GM23338 (cell line): ENCODE results near the gene PCDHGB5. TPM values are rescaled to one million over a fixed set of nuclear protein-coding genes. Genes with fewer than 3 reads are reported as not detected.
"Not testable (repeated sequence)": the region's sequence is repeated elsewhere in the genome, so short reads cannot be mapped to it uniquely, and the experiment has no call there.

Experiments
- ATAC-seq: fragments of 200-7000 bp; cut with Tn5 transposase; 3 replicates; pipeline ENCODE4 v1.9.1; 2020
- DNase-seq: peaks from one replicate; pipeline ENCODE4 v3.0.0-alpha.2; 2015; ENCODE audit warnings: low spot score
- H2AFZ ChIP-seq: fragments of 200-600 bp; sonication (generic); 2 replicates; pipeline ENCODE4 v1.8.0; 2016; ENCODE audit warnings: antibody characterized with exemption, mild to moderate bottlenecking, moderate library complexity
- H3F3A ChIP-seq: fragments of 200-600 bp; sonication (generic); replicated peaks from 2 replicates; pipeline ENCODE4 v1.8.0; 2017; ENCODE audit warnings: antibody characterized with exemption, mixed run types, low read depth
- H3K27ac ChIP-seq: fragments of 200-600 bp; sonication (generic); 2 replicates; pipeline ENCODE4 v1.6.1; 2016; ENCODE audit warnings: low read depth
- H3K27me3 ChIP-seq: fragments of 200-600 bp; sonication (generic); 2 replicates; pipeline ENCODE4 v1.8.0; 2016; ENCODE audit warnings: mild to moderate bottlenecking, mixed run types, moderate library complexity; ENCODE audit not compliant: insufficient read depth
- H3K36me3 ChIP-seq: fragments of 200-600 bp; sonication (generic); 2 replicates; pipeline ENCODE4 v1.8.0; 2016; ENCODE audit warnings: mild to moderate bottlenecking; ENCODE audit not compliant: insufficient read depth
- H3K4me1 ChIP-seq: fragments of 200-600 bp; sonication (generic); 2 replicates; pipeline ENCODE4 v1.8.0; 2016; ENCODE audit warnings: mild to moderate bottlenecking, moderate library complexity; ENCODE audit not compliant: insufficient read depth
- H3K4me2 ChIP-seq: fragments of 200-600 bp; sonication (generic); 2 replicates; pipeline ENCODE4 v1.7.1; 2017; ENCODE audit warnings: mixed run types
- H3K4me3 ChIP-seq: fragments of 200-600 bp; sonication (generic); 2 replicates; pipeline ENCODE4 v1.6.1; 2016; ENCODE audit warnings: mixed run types
- H3K79me2 ChIP-seq: fragments of 200-600 bp; sonication (generic); replicated peaks from 2 replicates; pipeline ENCODE4 v1.8.0; 2017; ENCODE audit warnings: mild to moderate bottlenecking; ENCODE audit not compliant: insufficient read depth
- H3K9me2 ChIP-seq: fragments of 200-600 bp; sonication (generic); 2 replicates; pipeline ENCODE4 v1.8.0; 2017; ENCODE audit not compliant: insufficient read depth
- H4K20me1 ChIP-seq: fragments of 200-600 bp; sonication (generic); replicated peaks from 2 replicates; pipeline ENCODE4 v1.8.0; 2017; ENCODE audit warnings: mild to moderate bottlenecking; ENCODE audit not compliant: insufficient read depth
- H3K27ac Mint-ChIP-seq: 2 replicates; pipeline ENCODE4 v1.8.0; 2020; ENCODE audit warnings: inconsistent platforms, mild to moderate bottlenecking, moderate library complexity, mixed read lengths
- H3K27me3 Mint-ChIP-seq: 3 replicates; pipeline ENCODE4 v1.8.0; 2022; ENCODE audit warnings: low read depth, mild to moderate bottlenecking, moderate library complexity, mixed read lengths, inconsistent platforms; ENCODE audit not compliant: insufficient read depth, poor library complexity
- H3K36me3 Mint-ChIP-seq: 3 replicates; pipeline ENCODE4 v1.8.0; 2021; ENCODE audit warnings: low read depth, mild to moderate bottlenecking, inconsistent platforms, moderate library complexity, mixed read lengths
- H3K4me1 Mint-ChIP-seq: 3 replicates; pipeline ENCODE4 v1.8.0; 2020; ENCODE audit warnings: mild to moderate bottlenecking, inconsistent platforms, mixed read lengths
- H3K4me3 Mint-ChIP-seq: 3 replicates; pipeline ENCODE4 v1.8.0; 2021; ENCODE audit warnings: moderate library complexity, mild to moderate bottlenecking, inconsistent platforms, mixed read lengths
- H3K9me3 Mint-ChIP-seq: 3 replicates; pipeline ENCODE4 v1.8.0; 2020; ENCODE audit warnings: moderate library complexity, mild to moderate bottlenecking, inconsistent platforms, mixed read lengths
- CREB1 ChIP-seq: fragments of 250-450 bp; sonication (Bioruptor Pico); IDR thresholded peaks from 2 replicates; pipeline ENCODE4 v1.5.0; 2020; ENCODE audit warnings: low read depth, mild to moderate bottlenecking, moderate library complexity
- EZH2phosphoT487 ChIP-seq: fragments of 200-600 bp; sonication (generic); IDR thresholded peaks from one replicate; pipeline ENCODE4 v1.8.1; 2018; ENCODE audit warnings: antibody characterized with exemption; ENCODE audit not compliant: unreplicated experiment
- JUNB ChIP-seq: IDR thresholded peaks from one replicate; pipeline ENCODE4 v1.6.1; 2016; ENCODE audit warnings: antibody characterized with exemption; ENCODE audit not compliant: unreplicated experiment
- NANOG ChIP-seq: IDR thresholded peaks from 2 replicates; pipeline ENCODE4 v1.6.1; 2016; ENCODE audit warnings: antibody characterized with exemption, borderline replicate concordance
- POLR2AphosphoS5 ChIP-seq: IDR thresholded peaks from 2 replicates; pipeline ENCODE4 v1.6.1; 2016; ENCODE audit warnings: antibody characterized with exemption, low read depth
- STAT1 ChIP-seq: IDR thresholded peaks from one replicate; pipeline ENCODE4 v1.6.1; 2016; ENCODE audit warnings: antibody characterized with exemption; ENCODE audit not compliant: unreplicated experiment
- ZNF114 ChIP-seq: fragments of 250-450 bp; sonication (Bioruptor Pico); IDR thresholded peaks from 2 replicates; pipeline ENCODE4 v1.5.0; 2020; ENCODE audit warnings: mild to moderate bottlenecking, moderate library complexity
- ZNF331 ChIP-seq: fragments of 250-450 bp; sonication (Bioruptor Pico); IDR thresholded peaks from 2 replicates; pipeline ENCODE4 v1.5.0; 2020; ENCODE audit warnings: low read depth, mild to moderate bottlenecking, moderate library complexity
- polyA plus RNA-seq: library from polyadenylated mRNA; unstranded; fragments of >200 nt; fragmentation: Nextera tagmentation; extraction: Ambion mirVana; gene quantifications from 2 replicates; pipeline ENCODE4 v1.2.1, GENCODE V29; 2016
- total RNA-seq: library from RNA; depleted of rRNA; stranded (reverse); fragments of >200 nt; shearing (Covaris generic); gene quantifications from 2 replicates; pipeline ENCODE4 v1.2.3, GENCODE V29; 2014

Gene PCDHGB5
- total and polyA plus RNA-seq, 2 experiments from 2014 or later, result 2.5 to 18.5 TPM

- ATAC-seq, H3K4me1 ChIP-seq, H3F3A ChIP-seq, H3K4me3 Mint-ChIP-seq, DNase-seq, H2AFZ ChIP-seq, H3K4me2 ChIP-seq, H3K27ac Mint-ChIP-seq, H3K27ac ChIP-seq, H4K20me1 ChIP-seq, H3K4me1 Mint-ChIP-seq, H3K4me3 ChIP-seq, H3K9me2 ChIP-seq, H3K27me3 ChIP-seq, H3K79me2 ChIP-seq: not testable (repeated sequence)
- peaks cover 11% of the 10 kb centered on the region for H3K27me3 Mint-ChIP-seq
- peaks cover 87% of the 10 kb centered on the region for H3K9me3 Mint-ChIP-seq
- H3K36me3 Mint-ChIP-seq, result peaks cover 81% of the 10 kb centered on the region
- H3K36me3 ChIP-seq, result peaks cover 12% of the 10 kb centered on the region; the same call in 1 of the 2 replicates
Measured at GRCh38 chr5:141394401-141395187, 3.2 kb upstream of the PCDHGB5 start.

- peak overlapping the region; percentile 49; the same call in 1 of the 2 replicates for H3K4me2 ChIP-seq
- no peaks in the 10 kb centered on the region; the same call in 2 of the 3 replicates for H3K4me1 Mint-ChIP-seq
- peaks cover 79% of the 10 kb centered on the region for H3K9me3 Mint-ChIP-seq
- no peaks in the 10 kb centered on the region for H4K20me1 ChIP-seq
- ATAC-seq (no peak), DNase-seq (no peak)
- no peaks in the 10 kb centered on the region for H3F3A ChIP-seq
- H3K27ac Mint-ChIP-seq, result no peak overlapping the region
- H3K4me3 Mint-ChIP-seq, result no peak overlapping the region
- H3K27me3 ChIP-seq, result no peaks in the 10 kb centered on the region
- H3K36me3 ChIP-seq, result 0 out of 2 replicates have a peak, but pooled peaks cover 11% of the 10 kb centered on the region
- H3K27me3 Mint-ChIP-seq, result peaks cover 15% of the 10 kb centered on the region
- H3K4me3 ChIP-seq, result peak overlapping the region; percentile 42; the same call in 1 of the 2 replicates
- H3K36me3 Mint-ChIP-seq, result peaks cover 63% of the 10 kb centered on the region
- no peak overlapping the region for H3K27ac ChIP-seq
- H3K9me2 ChIP-seq, result no peaks in the 10 kb centered on the region
- H2AFZ ChIP-seq, result no peak overlapping the region
- no peaks in the 10 kb centered on the region; the same call in 1 of the 2 replicates for H3K79me2 ChIP-seq
- no peaks in the 10 kb centered on the region for H3K4me1 ChIP-seq
- TF ChIP-seq JUNB (no peak), STAT1 (no peak), ZNF114 (CRISPR knock-in tag) (no peak), ZNF331 (CRISPR knock-in tag) (no peak), CREB1 (CRISPR knock-in tag) (no peak)
Measured at GRCh38 chr5:141398608-141399007, 861 bp downstream of the PCDHGB5 start.

GRCh38 chr5:141399555-141400258, 2.0 kb downstream of the PCDHGB5 start:
- no peak overlapping the region for H3K27ac ChIP-seq
- TF ChIP-seq POLR2AphosphoS5, result no peak
- TF ChIP-seq ZNF114 (CRISPR knock-in tag), result no peak
- TF ChIP-seq EZH2phosphoT487, result no peak
- TF ChIP-seq NANOG, result no peak
- no peak for TF ChIP-seq STAT1
- no peak for TF ChIP-seq ZNF331 (CRISPR knock-in tag)
- no peak for TF ChIP-seq CREB1 (CRISPR knock-in tag)
- H2AFZ ChIP-seq, result no peak overlapping the region

More at GRCh38 chr5:141399555-141400258, 2.0 kb downstream of the PCDHGB5 start:
- no peak overlapping the region for H3K4me2 ChIP-seq
- no peaks in the 10 kb centered on the region for H4K20me1 ChIP-seq
- peaks cover 11% of the 10 kb centered on the region for H3K27me3 Mint-ChIP-seq
- no peak for DNase-seq
- peaks cover 73% of the 10 kb centered on the region for H3K9me3 Mint-ChIP-seq
- H3K4me3 Mint-ChIP-seq, result no peak overlapping the region
- H3K4me1 ChIP-seq, result no peaks in the 10 kb centered on the region
- no peaks in the 10 kb centered on the region; the same call in 1 of the 2 replicates for H3K79me2 ChIP-seq
- no peak for ATAC-seq
- H3K36me3 Mint-ChIP-seq, result peaks cover 59% of the 10 kb centered on the region
- no peaks in the 10 kb centered on the region for H3K9me2 ChIP-seq
- no peaks in the 10 kb centered on the region for H3K27me3 ChIP-seq
- no peaks in the 10 kb centered on the region; the same call in 2 of the 3 replicates for H3K4me1 Mint-ChIP-seq
- no peak overlapping the region for H3K4me3 ChIP-seq
- H3F3A ChIP-seq, result no peaks in the 10 kb centered on the region
- H3K36me3 ChIP-seq, result 0 out of 2 replicates have a peak, but pooled peaks cover 11% of the 10 kb centered on the region
- no peak overlapping the region for H3K27ac Mint-ChIP-seq
